ENCODE data around the gene UBE2A. TPM values are rescaled to one million over a fixed set of nuclear protein-coding genes. Genes with fewer than 3 reads are reported as not detected.

UBE2A gene
- total RNA-seq, 1 donor from 2014 or later = 48.7 TPM

- Histone ChIP-seq H3K9me3 (no peaks in the 10 kb centered on the region), H3K4me1 (no peaks in the 10 kb centered on the region), H3K4me3 (no peak overlapping the region), H3K27me3 (no peaks in the 10 kb centered on the region), H3K27ac (peak overlapping the region; percentile 3), H3K36me3 (no peaks in the 10 kb centered on the region)
- intact Hi-C loops (cut with DNase I) = no loop called here
- ATAC-seq (no peak), DNase-seq (no peak)
- no peak for TF ChIP-seq CTCF (IDR thresholded peaks at IDR 0.05)
Measured at GRCh38 chrX:119617517-119618164, 43.3 kb downstream of the UBE2A start.

GRCh38 chrX:119618439-119618838 is 44.1 kb downstream of the UBE2A start:
- intact Hi-C loops (cut with DNase I) = no loop called here
- Histone ChIP-seq H3K4me1 (no peaks in the 10 kb centered on the region), H3K4me3 (no peak overlapping the region), H3K9me3 (no peaks in the 10 kb centered on the region), H3K27me3 (no peaks in the 10 kb centered on the region), H3K36me3 (no peaks in the 10 kb centered on the region), H3K27ac (no peak overlapping the region)
- ATAC-seq (peak; percentile 78), DNase-seq (peak; percentile 56)
- TF ChIP-seq CTCF (IDR thresholded peaks at IDR 0.05) = no peak

GRCh38 chrX:119622356-119623232 is 48.2 kb downstream of the UBE2A start:
- Histone ChIP-seq H3K27me3 (no peaks in the 10 kb centered on the region), H3K9me3 (no peaks in the 10 kb centered on the region), H3K4me1 (no peaks in the 10 kb centered on the region), H3K4me3 (no peak overlapping the region), H3K27ac (no peak overlapping the region), H3K36me3 (no peaks in the 10 kb centered on the region)
- no peak for DNase-seq
- peak; percentile 41 for ATAC-seq
- intact Hi-C loops (cut with DNase I) = no loop called here
- TF ChIP-seq CTCF (IDR thresholded peaks at IDR 0.05) = no peak

- Histone ChIP-seq H3K27ac (no peak overlapping the region), H3K27me3 (no peaks in the 10 kb centered on the region), H3K4me1 (no peaks in the 10 kb centered on the region), H3K9me3 (no peaks in the 10 kb centered on the region), H3K4me3 (no peak overlapping the region), H3K36me3 (peaks cover 4% of the 10 kb centered on the region)
- no peak for TF ChIP-seq CTCF (IDR thresholded peaks at IDR 0.05)
- ATAC-seq = no peak
- DNase-seq = no peak
- intact Hi-C loops (cut with DNase I) = no loop called here
Measured at GRCh38 chrX:119624417-119624816, 50.1 kb downstream of the UBE2A start.

- H3K27ac ChIP-seq = no peak overlapping the region
- no peak for TF ChIP-seq CTCF (IDR thresholded peaks at IDR 0.05)
- H3K27me3 ChIP-seq = no peaks in the 10 kb centered on the region
- intact Hi-C loops (cut with DNase I) = no loop called here
- peaks cover 6% of the 10 kb centered on the region for H3K36me3 ChIP-seq
- DNase-seq = no peak
- no peak for ATAC-seq
- no peaks in the 10 kb centered on the region for H3K9me3 ChIP-seq
- H3K4me1 ChIP-seq = no peaks in the 10 kb centered on the region
- no peak overlapping the region for H3K4me3 ChIP-seq
Measured at GRCh38 chrX:119624951-119625668, 50.7 kb downstream of the UBE2A start.
